Measurements from ENCODE around the gene LRRC72. TPM values are rescaled to one million over a fixed set of nuclear protein-coding genes. Genes with fewer than 3 reads are reported as not detected.

The LRRC72 gene
- total and polyA plus RNA-seq, 8 donors: not detected

GRCh38 chr7:16559497-16560179 lies 33.0 kb downstream of the LRRC72 start:
- DNase-seq: no peak
- no peak for TF ChIP-seq CTCF (IDR thresholded peaks at IDR 0.05)
- Histone ChIP-seq H3K36me3 (no peaks in the 10 kb centered on the region), H3K9me3 (no peaks in the 10 kb centered on the region), H3K27me3 (no peaks in the 10 kb centered on the region), H3K27ac (no peak overlapping the region), H3K4me3 (no peak overlapping the region), H3K4me1 (peaks cover 0 to 4% (median 0%) of the 10 kb centered on the region in 3 donors)
- ATAC-seq: no peak
- FAIRE-seq: no peak
- WGBS, 2 donors: 76 to 80% methylated on average over 3 of the region's 3 CpGs
- intact Hi-C loops (cut with DNase I): loop anchor here in 1 of 3 donors (10.0 kb wide), 1 partner anchor 125 kb away; no protein-coding TSS in a partner anchor

GRCh38 chr7:16561943-16562342 lies 35.3 kb downstream of the LRRC72 start:
- Histone ChIP-seq H3K27ac (no peak overlapping the region), H3K4me3 (no peak overlapping the region), H3K36me3 (no peaks in the 10 kb centered on the region), H3K9me3 (no peaks in the 10 kb centered on the region), H3K4me1 (no peaks in the 10 kb centered on the region), H3K27me3 (no peaks in the 10 kb centered on the region)
- DNase-seq: no peak
- WGBS, 2 donors: 78 to 79% methylated on average over 3 of the region's 3 CpGs
- no peak for TF ChIP-seq CTCF (IDR thresholded peaks at IDR 0.05)
- no peak for ATAC-seq
- FAIRE-seq: no peak
- intact Hi-C loops (cut with DNase I): loop anchor here in 1 of 3 donors (10.0 kb wide), 1 partner anchor 127 kb away; no protein-coding TSS in a partner anchor

- FAIRE-seq (no peak), ATAC-seq (no peak), DNase-seq (no peak)
- Histone ChIP-seq H3K4me1 (no peaks in the 10 kb centered on the region), H3K4me3 (no peak overlapping the region), H3K36me3 (no peaks in the 10 kb centered on the region), H3K27ac (no peak overlapping the region), H3K9me3 (no peaks in the 10 kb centered on the region), H3K27me3 (no peaks in the 10 kb centered on the region)
- 81 to 83% methylated on average over 9 of the region's 9 CpGs for WGBS, 2 donors
- intact Hi-C loops (cut with DNase I): loop anchor here in 1 of 3 donors (10.0 kb wide), 1 partner anchor 128 kb away; no protein-coding TSS in a partner anchor
- no peak for TF ChIP-seq CTCF (IDR thresholded peaks at IDR 0.05)
Measured at GRCh38 chr7:16562456-16563220, 36.0 kb downstream of the LRRC72 start.

GRCh38 chr7:16563281-16564022 lies 36.8 kb downstream of the LRRC72 start:
- 82 to 90% methylated on average over 5 of the region's 5 CpGs for WGBS, 2 donors
- Histone ChIP-seq H3K4me3 (no peak overlapping the region), H3K27ac (no peak overlapping the region), H3K9me3 (no peaks in the 10 kb centered on the region), H3K36me3 (no peaks in the 10 kb centered on the region), H3K4me1 (no peaks in the 10 kb centered on the region), H3K27me3 (no peaks in the 10 kb centered on the region)
- ATAC-seq (no peak), DNase-seq (no peak), FAIRE-seq (no peak)
- TF ChIP-seq CTCF (IDR thresholded peaks at IDR 0.05): no peak
- intact Hi-C loops (cut with DNase I): loop anchor here in 1 of 3 donors (10.0 kb wide), 1 partner anchor 129 kb away; no protein-coding TSS in a partner anchor

All from pancreas (tissue), 10 donors.